GM21786 (cell line): ENCODE data around the gene CD320.
"Not testable (repeated sequence)": the region's sequence is repeated elsewhere in the genome, so short reads cannot be mapped to it uniquely, and the experiment has no call there.

Experiments used
- ATAC-seq: cut with Tn5 transposase; IDR thresholded peaks from one replicate; pipeline ENCODE4 v1.9.1; 2021; ENCODE audit not compliant: unreplicated experiment

CD320 gene

GRCh38 chr19:8333767-8334457 lies 25.8 kb upstream of the CD320 start:
- no peak for ATAC-seq

DNA sequence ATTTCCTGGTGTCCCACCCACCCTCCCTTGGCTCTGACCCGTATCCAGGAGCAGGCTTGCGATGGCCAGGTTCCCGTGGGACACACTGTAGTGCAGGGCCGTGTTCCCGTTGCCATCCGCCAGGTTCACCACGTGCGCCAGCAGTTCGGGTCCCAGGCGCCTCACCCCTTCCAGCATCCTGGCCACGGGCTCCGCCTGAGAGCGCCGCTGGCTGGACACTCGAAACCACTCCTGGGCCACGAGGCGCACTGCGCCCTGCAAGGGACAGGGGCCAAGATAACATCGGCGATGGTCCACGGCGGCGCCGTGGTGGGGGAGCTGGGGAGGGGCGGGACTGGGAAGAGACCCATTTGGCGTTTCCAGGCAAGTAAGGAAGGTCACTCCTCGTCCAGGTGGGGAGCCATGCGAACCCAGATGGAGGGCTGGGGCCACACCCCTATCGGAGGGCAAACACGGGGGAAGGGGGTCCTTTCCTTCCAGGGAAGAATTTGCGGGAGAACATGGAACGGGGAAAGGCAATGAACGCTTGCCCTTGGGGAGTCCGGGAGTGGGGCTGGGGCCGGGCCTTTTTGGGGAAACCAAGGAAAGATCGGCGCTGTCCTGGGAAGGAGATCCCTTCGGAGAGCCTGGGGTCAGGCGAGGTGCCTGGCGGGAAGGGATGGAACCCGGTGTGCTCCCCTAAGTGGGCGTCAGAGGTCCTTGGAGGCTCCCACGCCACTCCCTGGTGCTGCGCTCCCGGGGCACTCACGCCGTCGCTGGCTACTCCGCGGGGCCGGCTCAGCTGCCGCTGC lies 25.0 kb upstream of the CD320 start:
- no peak for ATAC-seq

- ATAC-seq: no peak
Measured at GRCh38 chr19:8331263-8331845, 23.2 kb upstream of the CD320 start.

GRCh38 chr19:8329996-8330395 lies 21.8 kb upstream of the CD320 start:
- ATAC-seq: no peak

GRCh38 chr19:8325454-8325853 lies 17.3 kb upstream of the CD320 start:
- no peak for ATAC-seq

DNA sequence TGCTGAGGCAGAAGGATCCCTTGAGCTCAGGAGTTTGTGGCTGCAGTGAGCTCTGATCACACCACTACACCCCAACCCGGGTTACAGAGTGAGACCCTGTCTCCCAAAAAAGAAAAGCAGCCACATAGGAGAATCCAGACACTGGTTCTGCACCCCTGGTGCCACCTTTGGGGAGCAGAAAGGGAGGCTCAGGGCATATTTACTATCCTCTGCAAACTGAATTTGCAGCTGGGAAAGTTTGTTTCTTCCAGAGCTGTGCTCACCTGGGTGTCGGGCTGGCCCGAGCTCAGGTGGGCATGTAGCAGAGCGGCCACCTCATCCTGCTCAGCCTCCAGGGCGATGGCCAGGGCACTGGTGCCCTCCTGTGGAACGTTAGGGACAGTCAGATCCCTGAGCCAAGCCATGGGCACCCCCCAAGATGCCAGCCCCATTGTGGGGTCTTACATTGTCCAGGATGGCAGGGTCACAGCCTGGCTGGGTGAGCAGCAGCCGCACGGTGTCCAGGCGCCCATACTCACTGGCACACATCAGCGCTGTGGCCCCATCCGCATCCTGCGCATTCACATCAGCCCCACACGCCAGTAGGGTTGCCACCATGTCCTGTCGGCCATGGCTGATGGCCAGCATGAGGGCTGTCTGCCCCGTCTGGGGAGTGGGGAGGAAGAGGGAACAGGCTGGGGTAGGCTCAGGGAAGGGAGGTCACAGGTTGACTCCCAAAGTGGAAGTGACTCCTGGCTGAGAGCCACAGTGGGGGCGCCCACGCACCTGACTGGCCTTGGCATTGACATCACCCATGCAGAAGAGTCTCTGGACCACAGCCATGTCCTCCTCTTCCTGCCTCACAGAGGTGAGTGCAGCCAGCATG lies 16.3 kb upstream of the CD320 start:
- no peak for ATAC-seq

DNA sequence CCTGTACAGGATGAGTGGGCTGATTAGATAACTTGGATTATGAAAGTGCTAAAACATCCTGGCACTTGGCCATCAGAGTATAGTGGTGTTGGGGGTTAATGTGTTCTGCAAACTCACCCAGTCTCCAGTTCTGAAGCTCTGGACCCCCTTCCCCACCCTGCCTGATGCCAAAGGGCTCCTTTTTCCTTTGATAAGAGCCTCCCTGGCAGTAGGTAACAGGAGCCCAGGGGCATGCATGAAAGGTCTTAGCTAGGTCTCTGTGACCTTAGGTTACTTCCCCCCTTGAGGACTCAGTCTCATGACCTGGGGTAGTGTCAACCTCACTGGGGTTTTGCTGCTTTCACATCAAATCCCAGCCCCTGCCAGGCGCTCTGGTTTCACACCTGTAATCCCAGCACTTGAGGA lies 15.6 kb upstream of the CD320 start:
- ATAC-seq: no peak

GRCh38 chr19:8322638-8322997 lies 14.5 kb upstream of the CD320 start:
- no peak for ATAC-seq

DNA sequence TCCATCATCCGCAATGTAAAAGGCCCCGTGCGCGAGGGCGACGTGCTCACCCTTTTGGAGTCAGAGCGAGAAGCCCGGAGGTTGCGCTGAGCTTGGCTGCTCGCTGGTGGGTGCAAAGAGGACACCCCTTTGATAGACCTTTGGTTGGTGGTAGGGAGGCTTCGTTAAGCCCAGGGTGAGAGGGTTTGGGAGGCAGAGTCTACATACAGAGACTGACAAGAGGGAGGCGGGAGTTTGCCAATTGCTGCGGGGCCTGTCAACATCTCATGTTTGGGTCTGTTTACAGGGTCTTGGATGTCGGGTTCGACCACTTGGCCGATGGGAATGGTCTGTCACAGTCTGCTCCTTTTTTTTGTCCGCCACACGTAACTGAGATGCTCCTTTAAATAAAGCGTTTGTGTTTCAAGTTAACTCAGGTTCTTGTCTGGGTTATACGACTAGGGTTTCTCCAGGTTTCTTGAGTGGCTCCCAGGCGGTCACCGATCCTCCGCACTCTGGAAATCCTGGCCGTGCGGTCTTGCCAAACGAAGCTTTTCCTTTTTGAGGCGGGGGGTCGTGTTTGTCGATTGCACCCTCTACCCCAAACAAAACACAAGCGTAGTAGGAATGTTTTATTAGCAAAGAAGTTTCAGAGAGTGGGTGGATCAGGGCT lies 14.0 kb upstream of the CD320 start:
- no peak for ATAC-seq

DNA sequence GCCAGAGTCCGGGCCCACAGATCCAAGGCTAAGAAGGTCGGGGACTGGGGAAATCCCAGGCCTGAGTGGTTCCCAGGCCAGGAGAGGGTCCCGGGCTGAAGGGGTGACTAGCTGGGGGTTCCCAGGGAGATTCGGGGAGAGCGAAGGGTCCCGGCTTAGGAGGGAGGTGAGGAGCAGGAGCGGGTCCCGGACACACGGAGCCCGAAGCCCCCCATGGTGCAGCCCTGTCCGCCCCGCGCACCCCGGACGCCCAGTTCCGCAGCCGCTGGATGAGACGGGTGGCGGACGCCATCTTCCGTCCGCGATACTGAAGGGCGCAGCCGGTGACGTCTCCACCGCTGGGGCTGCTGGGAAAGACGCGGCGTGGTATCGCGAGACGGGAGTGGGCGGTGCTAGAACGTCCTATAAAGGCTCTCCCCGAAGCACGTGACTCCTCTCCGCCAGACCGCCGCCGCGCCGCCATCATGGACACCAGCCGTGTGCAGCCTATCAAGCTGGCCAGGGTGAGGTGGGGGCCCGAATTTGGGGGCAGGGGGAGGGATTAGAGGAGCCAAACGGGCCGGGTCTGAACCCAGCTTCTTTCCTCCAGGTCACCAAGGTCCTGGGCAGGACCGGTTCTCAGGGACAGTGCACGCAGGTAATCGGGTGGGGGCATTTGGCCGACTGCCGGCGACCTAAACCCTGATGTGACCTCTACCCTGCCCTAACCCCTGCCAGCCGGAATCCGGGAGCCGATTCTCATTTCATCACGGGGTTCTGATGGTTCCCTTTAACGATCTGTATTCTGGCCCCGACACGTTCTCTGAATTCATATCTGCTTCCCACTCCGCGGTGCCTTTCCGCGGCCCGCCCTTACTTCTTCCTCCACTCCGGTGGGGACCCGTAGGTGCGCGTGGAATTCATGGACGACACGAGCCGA lies 13.2 kb upstream of the CD320 start, which contains the start of the genes NDUFA7 and RPS28:
Gene NDUFA7, minus strand, starts transcription at position 309 of the 919 bp plus-strand sequence. Its CDS starts 17 bp downstream, at position 292.
Gene RPS28, plus strand, starts transcription at position 430 of the 919 bp plus-strand sequence. Its CDS starts 35 bp downstream, at position 465.
- ATAC-seq: peak; percentile 81

GRCh38 chr19:8320564-8321066 lies 12.5 kb upstream of the CD320 start:
- ATAC-seq: no peak

GRCh38 chr19:8319807-8320520 lies 11.8 kb upstream of the CD320 start:
- no peak for ATAC-seq

DNA sequence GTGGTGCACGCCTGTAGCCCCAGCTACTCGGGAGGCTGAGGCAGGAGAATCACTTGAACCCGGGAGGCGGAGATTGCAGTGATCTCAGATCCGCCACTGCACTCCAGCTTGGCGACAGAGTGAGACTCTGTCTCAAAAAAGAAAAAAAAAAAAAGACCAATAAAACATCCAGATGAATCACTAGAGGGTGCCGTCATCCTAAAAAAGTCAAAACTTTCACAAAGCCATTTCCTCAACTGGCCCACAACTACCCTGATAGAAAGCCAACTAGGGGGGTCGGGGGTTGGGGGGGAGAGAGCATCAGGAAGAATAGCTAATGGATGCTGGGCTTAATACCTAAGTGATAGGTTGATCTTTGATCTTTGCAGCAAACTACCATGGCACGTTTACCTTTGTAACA lies 10.7 kb upstream of the CD320 start:
- ATAC-seq: not testable (repeated sequence)

DNA sequence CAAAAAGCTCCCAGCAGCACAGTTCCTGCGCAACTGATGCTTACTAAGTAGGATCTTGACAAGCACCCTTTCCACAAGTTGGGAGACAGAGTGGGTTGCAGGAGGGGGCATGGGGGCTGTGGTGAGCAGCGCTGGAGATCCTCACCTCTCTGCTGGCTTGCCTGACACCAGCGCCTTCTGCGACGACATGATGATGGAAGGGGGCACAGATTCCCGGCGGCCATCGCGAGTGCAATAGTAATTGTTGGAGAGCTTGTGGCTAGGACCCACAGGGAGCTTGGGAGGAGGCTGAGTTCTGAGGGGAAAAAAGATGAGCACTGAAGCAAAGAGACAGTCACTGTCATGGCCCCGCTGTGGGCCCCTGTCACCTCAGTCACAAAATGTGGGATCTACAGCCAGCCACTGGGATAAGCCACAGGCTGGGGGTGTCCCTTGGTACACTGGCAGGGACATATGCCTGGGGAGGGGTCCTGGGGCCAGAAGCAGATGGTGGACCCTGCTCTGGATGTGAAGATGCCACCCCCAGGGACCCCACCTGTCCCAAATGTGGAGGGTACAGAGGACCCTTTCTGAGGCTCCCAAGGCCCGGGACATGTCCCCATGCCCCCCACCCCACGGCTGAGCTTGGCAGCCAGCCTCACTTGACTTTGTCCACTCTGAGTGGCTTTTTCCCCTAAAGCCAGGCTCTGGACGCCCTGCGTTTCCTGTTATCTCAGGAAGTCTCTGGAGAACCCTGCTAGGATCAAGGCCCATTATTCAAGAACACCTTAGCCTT lies 8.4 kb upstream of the CD320 start:
- no peak for ATAC-seq

DNA sequence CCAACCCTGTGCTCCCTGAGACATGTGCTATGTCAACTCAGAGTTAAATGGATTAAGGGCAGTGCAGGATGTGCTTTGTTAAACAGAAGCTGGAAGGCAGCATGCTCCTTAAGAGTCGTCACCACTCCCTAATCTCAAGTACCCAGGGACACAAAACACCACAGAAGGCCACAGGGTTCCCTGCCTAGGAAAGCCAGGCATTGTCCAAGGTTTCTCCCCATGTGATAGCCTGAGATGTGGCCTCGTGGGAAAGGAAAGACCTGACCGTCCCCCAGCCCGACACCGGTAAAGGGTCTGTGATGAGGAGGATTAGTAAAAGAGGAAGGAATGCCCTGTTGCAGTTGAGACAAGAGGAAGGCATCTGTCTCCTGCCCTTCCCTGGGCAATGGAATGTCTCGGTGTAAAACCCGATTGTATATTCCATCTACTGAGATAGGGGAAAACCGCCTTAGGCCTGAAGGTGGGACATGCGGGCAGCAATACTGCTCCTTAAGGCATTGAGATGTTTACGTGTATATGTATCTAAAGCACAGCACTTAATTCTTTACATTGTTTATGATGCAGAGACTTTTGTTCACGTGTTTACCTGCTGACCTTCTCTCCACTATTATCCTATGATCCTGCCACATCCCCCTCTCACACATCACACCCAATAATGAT lies 7.0 kb upstream of the CD320 start:
- ATAC-seq: not testable (repeated sequence)

DNA sequence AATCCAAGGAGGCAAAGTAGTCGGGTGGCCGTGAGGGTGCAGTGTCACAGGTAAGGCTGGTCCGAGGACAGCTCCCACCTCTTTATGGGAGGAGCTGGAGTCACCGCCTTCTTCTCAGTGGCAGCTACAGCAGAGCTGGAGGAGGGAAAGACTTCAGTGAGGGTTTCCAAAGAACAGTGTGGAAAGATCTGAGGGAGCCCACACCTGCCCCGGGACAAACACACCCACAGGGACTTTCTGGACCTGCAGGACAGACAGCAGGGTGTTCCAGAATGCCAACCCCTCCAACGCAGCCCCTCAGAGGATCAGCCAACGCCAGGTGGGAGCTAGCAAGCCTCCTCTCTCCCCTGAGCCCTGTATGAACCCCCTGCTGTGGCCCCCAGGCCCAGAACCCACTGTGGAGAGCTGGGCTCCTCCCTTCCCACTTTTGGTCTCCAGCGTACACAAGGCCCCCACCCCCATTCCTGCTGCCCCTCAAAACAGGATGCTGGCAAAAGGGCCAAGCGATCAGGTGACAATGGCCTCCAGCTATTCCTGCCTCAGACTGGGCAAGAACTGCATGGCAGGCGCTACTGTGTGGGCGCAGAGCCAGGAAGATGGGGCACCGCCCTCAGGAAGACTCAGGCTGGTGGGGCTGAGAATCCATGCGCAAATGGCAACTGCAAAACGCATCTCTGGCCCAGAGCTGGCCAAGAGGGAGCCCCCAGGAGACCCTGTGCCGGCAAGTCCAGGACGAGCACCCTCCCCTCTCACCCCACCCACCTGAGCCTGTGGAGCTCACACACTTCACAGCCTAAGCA lies 3.5 kb upstream of the CD320 start:
- ATAC-seq: no peak
